22Rv1 (cell line): ENCODE data around the gene SFT2D1.

Source experiments
- ZFX ChIP-seq: fragments of 450-650 bp; IDR thresholded peaks from 2 replicates; pipeline ENCODE4 v1.6.1; 2017; ENCODE audit warnings: antibody characterized with exemption, borderline replicate concordance
- TF ChIP-seq, protein P1 (sequence below): fragments of 450-650 bp; IDR thresholded peaks from 2 replicates; pipeline ENCODE4 v1.5.1; 2017; ENCODE audit warnings: mild to moderate bottlenecking

DNA sequence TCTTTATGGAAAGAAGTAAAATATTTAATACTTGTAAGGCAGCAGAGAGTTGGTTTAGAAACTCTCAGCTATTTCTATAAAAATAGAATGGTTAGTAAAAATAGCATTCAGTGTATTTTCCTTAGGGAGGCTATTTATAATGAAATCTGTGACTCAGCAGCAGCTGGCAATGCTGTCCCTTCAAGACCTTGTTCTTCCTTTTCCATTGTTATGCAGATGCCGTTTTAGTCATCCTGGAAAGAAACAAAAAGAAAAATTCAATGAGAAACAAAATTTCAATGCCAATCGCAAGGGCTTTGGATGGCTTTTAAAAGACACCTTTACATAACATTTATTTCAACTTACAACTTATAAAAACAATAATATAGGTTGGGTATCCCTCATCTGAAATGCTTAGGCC, 22.9 kb upstream of the SFT2D1 start:
- TF ChIP-seq, protein P1, sequence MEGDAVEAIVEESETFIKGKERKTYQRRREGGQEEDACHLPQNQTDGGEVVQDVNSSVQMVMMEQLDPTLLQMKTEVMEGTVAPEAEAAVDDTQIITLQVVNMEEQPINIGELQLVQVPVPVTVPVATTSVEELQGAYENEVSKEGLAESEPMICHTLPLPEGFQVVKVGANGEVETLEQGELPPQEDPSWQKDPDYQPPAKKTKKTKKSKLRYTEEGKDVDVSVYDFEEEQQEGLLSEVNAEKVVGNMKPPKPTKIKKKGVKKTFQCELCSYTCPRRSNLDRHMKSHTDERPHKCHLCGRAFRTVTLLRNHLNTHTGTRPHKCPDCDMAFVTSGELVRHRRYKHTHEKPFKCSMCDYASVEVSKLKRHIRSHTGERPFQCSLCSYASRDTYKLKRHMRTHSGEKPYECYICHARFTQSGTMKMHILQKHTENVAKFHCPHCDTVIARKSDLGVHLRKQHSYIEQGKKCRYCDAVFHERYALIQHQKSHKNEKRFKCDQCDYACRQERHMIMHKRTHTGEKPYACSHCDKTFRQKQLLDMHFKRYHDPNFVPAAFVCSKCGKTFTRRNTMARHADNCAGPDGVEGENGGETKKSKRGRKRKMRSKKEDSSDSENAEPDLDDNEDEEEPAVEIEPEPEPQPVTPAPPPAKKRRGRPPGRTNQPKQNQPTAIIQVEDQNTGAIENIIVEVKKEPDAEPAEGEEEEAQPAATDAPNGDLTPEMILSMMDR, result no peak
- no peak for TF ChIP-seq ZFX
